HL-60 (cell line): ENCODE measurements around the gene CARMIL1.

Experiments
- POLR2AphosphoS5 ChIP-seq: IDR thresholded peaks from 2 replicates; pipeline ENCODE4 v1.6.1; 2012; ENCODE audit warnings: low read depth
- TF ChIP-seq, protein P1 (sequence below): IDR thresholded peaks from 2 replicates; pipeline ENCODE4 v1.6.1; 2012; ENCODE audit warnings: low read depth; ENCODE audit not compliant: insufficient replicate concordance

DNA sequence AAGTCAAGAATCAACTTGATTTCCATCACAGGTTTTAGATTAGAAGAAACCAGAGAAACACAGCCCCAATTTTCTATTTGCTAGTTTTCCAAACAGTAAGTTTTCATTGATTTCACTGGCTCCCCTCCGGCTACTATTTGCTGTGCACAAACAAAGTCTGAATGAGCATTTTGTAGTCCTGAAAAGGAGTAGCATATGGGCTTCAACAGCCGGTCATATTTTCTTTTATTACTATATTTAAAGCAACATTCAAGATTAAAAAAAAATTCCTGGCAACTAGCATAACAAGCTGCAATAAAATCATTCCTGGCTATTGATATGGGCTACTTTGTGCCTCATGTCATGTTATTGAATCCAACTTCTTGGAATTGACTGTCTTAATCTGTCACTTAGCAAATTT is 48.3 kb downstream of the CARMIL1 start:
- TF ChIP-seq, protein P1, sequence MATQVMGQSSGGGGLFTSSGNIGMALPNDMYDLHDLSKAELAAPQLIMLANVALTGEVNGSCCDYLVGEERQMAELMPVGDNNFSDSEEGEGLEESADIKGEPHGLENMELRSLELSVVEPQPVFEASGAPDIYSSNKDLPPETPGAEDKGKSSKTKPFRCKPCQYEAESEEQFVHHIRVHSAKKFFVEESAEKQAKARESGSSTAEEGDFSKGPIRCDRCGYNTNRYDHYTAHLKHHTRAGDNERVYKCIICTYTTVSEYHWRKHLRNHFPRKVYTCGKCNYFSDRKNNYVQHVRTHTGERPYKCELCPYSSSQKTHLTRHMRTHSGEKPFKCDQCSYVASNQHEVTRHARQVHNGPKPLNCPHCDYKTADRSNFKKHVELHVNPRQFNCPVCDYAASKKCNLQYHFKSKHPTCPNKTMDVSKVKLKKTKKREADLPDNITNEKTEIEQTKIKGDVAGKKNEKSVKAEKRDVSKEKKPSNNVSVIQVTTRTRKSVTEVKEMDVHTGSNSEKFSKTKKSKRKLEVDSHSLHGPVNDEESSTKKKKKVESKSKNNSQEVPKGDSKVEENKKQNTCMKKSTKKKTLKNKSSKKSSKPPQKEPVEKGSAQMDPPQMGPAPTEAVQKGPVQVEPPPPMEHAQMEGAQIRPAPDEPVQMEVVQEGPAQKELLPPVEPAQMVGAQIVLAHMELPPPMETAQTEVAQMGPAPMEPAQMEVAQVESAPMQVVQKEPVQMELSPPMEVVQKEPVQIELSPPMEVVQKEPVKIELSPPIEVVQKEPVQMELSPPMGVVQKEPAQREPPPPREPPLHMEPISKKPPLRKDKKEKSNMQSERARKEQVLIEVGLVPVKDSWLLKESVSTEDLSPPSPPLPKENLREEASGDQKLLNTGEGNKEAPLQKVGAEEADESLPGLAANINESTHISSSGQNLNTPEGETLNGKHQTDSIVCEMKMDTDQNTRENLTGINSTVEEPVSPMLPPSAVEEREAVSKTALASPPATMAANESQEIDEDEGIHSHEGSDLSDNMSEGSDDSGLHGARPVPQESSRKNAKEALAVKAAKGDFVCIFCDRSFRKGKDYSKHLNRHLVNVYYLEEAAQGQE, result no peak
- no peak for TF ChIP-seq POLR2AphosphoS5
